GM12878 (cell line): ENCODE data around the gene DDX46. TPM values are rescaled to one million over a fixed set of nuclear protein-coding genes. Genes with fewer than 3 reads are reported as not detected.

Source experiments
- ATAC-seq: fragments of 200-7000 bp; cut with Tn5 transposase; 3 replicates; pipeline ENCODE4 v1.9.1; 2020; ENCODE audit warnings: mild to moderate bottlenecking, moderate library complexity
- BruUV-seq: library from RNA; stranded (reverse); fragments of 400-500 nt; replicated peaks from 2 replicates; lab custom pipeline; 2021; lab: Mats Ljungman, UMichigan
- CTCF ChIA-PET: fragments of 300-600 bp; sonication (Branson Sonifier 250); formaldehyde crosslinking; extraction: SDS; loops from one replicate; lab custom pipeline; 2021; ENCODE audit warnings: inconsistent platforms; lab: Yijun Ruan, JAX
- POLR2A ChIA-PET: fragments of 350-600 bp; formaldehyde crosslinking; extraction: SDS; loops from one replicate; lab custom pipeline; 2021; ENCODE audit warnings: inconsistent platforms; lab: Charles Lee
- RAD21 ChIA-PET: fragments of 300-600 bp; sonication (Branson Sonifier 250); formaldehyde crosslinking; loops from one replicate; lab custom pipeline; 2023; ENCODE audit warnings: antibody characterized with exemption; ENCODE audit not compliant: unreplicated experiment; lab: Charles Lee
- SMC1A ChIA-PET: fragments of 300-600 bp; sonication (Branson Sonifier 250); formaldehyde crosslinking; loops from one replicate; lab custom pipeline; 2023; ENCODE audit not compliant: unreplicated experiment, uncharacterized antibody; lab: Charles Lee
- DNase-seq: peaks from one replicate; pipeline ENCODE4 v3.0.0-alpha.2; 2011; ENCODE audit warnings: low read depth, low spot score
- FAIRE-seq: peaks from 3 replicates; lab custom pipeline; 2011; peaks lifted over from hg19 to GRCh38; lab: Jason Lieb, UNC
- H2AFZ ChIP-seq: 2 replicates; pipeline ENCODE4 v1.6.0; 2011; ENCODE audit warnings: low read depth, low read length, control low read depth; ENCODE audit not compliant: control insufficient read depth
- H3K27ac ChIP-seq: 2 replicates; pipeline ENCODE4 v1.5.1; 2011; ENCODE audit warnings: control low read depth; ENCODE audit not compliant: control insufficient read depth, insufficient read depth
- H3K27me3 ChIP-seq, 2 experiments: replicated peaks in 1 of 2; 2 replicates each; pipeline versions ENCODE4 v1.6.0 to v1.6.1; 2011; ENCODE audit warnings: low read length in 1 of 2; ENCODE audit not compliant: control insufficient read depth in 2 of 2, insufficient read depth in 2 of 2
- H3K36me3 ChIP-seq, 2 experiments: 2 replicates each; pipeline ENCODE4 v1.5.1; 2011; ENCODE audit warnings: low read length in 1 of 2; ENCODE audit not compliant: control insufficient read depth in 2 of 2, insufficient read depth in 2 of 2
- H3K4me1 ChIP-seq: 2 replicates; pipeline ENCODE4 v1.6.1; 2011; ENCODE audit warnings: mild to moderate bottlenecking, low read length, moderate library complexity, mixed read lengths; ENCODE audit not compliant: control insufficient read depth, insufficient read depth
- H3K4me2 ChIP-seq: 2 replicates; pipeline ENCODE4 v1.6.0; 2011; ENCODE audit warnings: control low read depth; ENCODE audit not compliant: control insufficient read depth, insufficient read depth
- H3K4me3 ChIP-seq: fragments of 200-600 bp; sonication (generic); 2 replicates; pipeline ENCODE4 v1.5.1; 2016
- H3K79me2 ChIP-seq: 2 replicates; pipeline ENCODE4 v1.6.0; 2011; ENCODE audit warnings: low read length; ENCODE audit not compliant: control insufficient read depth, insufficient read depth
- H3K9ac ChIP-seq: 2 replicates; pipeline ENCODE4 v1.8.0; 2011; ENCODE audit warnings: low read length, control low read depth, mixed read lengths; ENCODE audit not compliant: control insufficient read depth, insufficient read depth
- H3K9me3 ChIP-seq: replicated peaks from 3 replicates; pipeline ENCODE4 v1.5.1; 2011; ENCODE audit warnings: mild to moderate bottlenecking, low read length; ENCODE audit not compliant: control insufficient read depth, insufficient read depth
- H4K20me1 ChIP-seq: 2 replicates; pipeline ENCODE4 v1.6.0; 2011; ENCODE audit not compliant: control insufficient read depth, insufficient read depth
- CHD2 ChIP-seq: IDR thresholded peaks from 2 replicates; pipeline ENCODE4 v1.6.1; 2011; ENCODE audit warnings: low read depth, low read length, improper control_type of control experiment, borderline replicate concordance
- STAT3 ChIP-seq: IDR thresholded peaks from 2 replicates; pipeline ENCODE4 v1.6.1; 2011; ENCODE audit warnings: low read depth, low read length, improper control_type of control experiment
- YBX1 ChIP-seq: fragments of 450-650 bp; IDR thresholded peaks from 2 replicates; pipeline ENCODE4 v1.6.1; 2016; ENCODE audit warnings: antibody characterized with exemption
- WGBS: methylation state at CpG from one replicate; pipeline ENCODE4 v1.1.6; 2016; ENCODE audit warnings: low lambda C conversion rate; ENCODE audit not compliant: insufficient replicate concordance, insufficient coverage; ENCODE audit errors: missing lambda C conversion rate; 5-methylcytosine and 5-hydroxymethylcytosine counted together
- in situ Hi-C: fragments of 300-500 bp; cut with MboI; formaldehyde crosslinking; loops from 9 replicates; pipeline ENCODE4 v1.14.3; 2018; ENCODE audit warnings: mixed read lengths
- intact Hi-C: fragments of 100-400 bp; cut with micrococcal nuclease; formaldehyde crosslinking; loops from one replicate; pipeline ENCODE4 v1.14.2; 2022; ENCODE audit not compliant: unreplicated experiment
- polyA plus RNA-seq, 11 experiments: library from polyadenylated mRNA; depleted of rRNA in 4 of 11; unstranded in 6 of 11; stranded (reverse) in 5 of 11; fragments of >200 nt; fragmentation: Nextera tagmentation in 4 of 11; fragmentation: Illumina TruSeq in 1 of 11; extraction: Ambion mirVana in 4 of 11; extraction: Trizol in 1 of 11; gene quantifications; 1 replicate in 1 of 11; 2 replicates in 10 of 11; pipeline versions ENCODE4 v1.2.1 to v1.2.3, GENCODE V29; 2011 to 2016; ENCODE audit warnings: inconsistent platforms in 2 of 11, missing spikeins in 2 of 11, low read depth in 1 of 11
- total RNA-seq, 4 experiments: library from RNA; depleted of rRNA in 3 of 4; stranded (reverse); fragments of >200 nt in 3 of 4; fragmentation: Illumina TruSeq in 1 of 4; extraction: Trizol in 1 of 4; gene quantifications; 2 replicates each; pipeline versions ENCODE4 v1.2.1 to v1.2.3, GENCODE V29; 2013 to 2021
- TF ChIP-seq, protein P1 (sequence below): IDR thresholded peaks from 2 replicates; pipeline ENCODE4 v1.6.1; 2011; ENCODE audit warnings: borderline replicate concordance, low read depth, mild to moderate bottlenecking, moderate library complexity, mixed read lengths, low read length; ENCODE audit not compliant: insufficient read depth; ENCODE audit errors: extremely low read length
- TF ChIP-seq, protein P2 (sequence below): IDR thresholded peaks from 2 replicates; pipeline ENCODE4 v1.6.1; 2011; ENCODE audit warnings: borderline replicate concordance, low read depth, mild to moderate bottlenecking, moderate library complexity, low read length; ENCODE audit not compliant: insufficient read depth, poor library complexity, severe bottlenecking
- TF ChIP-seq, protein P3 (sequence below): fragments of 450-650 bp; formaldehyde crosslinking; IDR thresholded peaks from 2 replicates; pipeline ENCODE4 v1.4.0; 2020; ENCODE audit warnings: mild to moderate bottlenecking, moderate library complexity
- TF ChIP-seq, protein P4 (sequence below): fragments of 450-650 bp; IDR thresholded peaks from 2 replicates; pipeline ENCODE4 v1.6.1; 2017; ENCODE audit warnings: mild to moderate bottlenecking, moderate library complexity

Gene DDX46
- total and polyA plus RNA-seq, 10 of the 15 experiments (the other 5 are each of a cell fraction or from before 2014, with no cell fraction given), result 23.0 to 77.1 (median 42.2) TPM

DNA sequence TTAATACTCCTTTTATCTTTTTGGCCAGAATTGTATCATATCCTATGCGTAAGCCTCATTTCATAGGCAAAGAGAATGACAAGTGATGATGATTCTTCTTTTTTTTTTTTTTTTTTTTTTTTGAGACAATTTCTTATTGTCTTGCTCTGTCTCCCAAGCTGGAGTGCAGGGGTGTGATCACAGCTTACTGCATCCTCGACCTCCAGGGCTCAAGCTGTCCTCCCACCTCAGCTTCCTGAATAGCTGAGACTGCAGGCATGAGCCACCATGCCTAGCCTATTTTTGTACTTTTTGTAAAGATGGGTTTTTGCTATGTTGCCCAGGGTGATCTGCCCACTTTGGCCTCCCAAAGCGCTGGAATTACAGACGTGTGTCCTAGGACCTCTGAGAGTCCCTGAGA lies 45.2 kb downstream of the DDX46 start:
- Histone ChIP-seq H3K27me3 (no peaks in the 10 kb centered on the region), H3K4me3 (no peak overlapping the region), H3K27ac (no peak overlapping the region), H3K9me3 (no peaks in the 10 kb centered on the region), H3K4me1 (no peaks in the 10 kb centered on the region), H3K9ac (no peak overlapping the region), H3K4me2 (no peak overlapping the region), H4K20me1 (no peaks in the 10 kb centered on the region), H3K79me2 (no peaks in the 10 kb centered on the region), H3K36me3 (peaks cover 2 to 11% of the 10 kb centered on the region in 2 experiments; a peak in 3 of 4 replicates), H2AFZ (no peak overlapping the region)
- no peak for TF ChIP-seq CHD2
- no peak for TF ChIP-seq YBX1
- no peak for TF ChIP-seq STAT3
- TF ChIP-seq, protein P1, sequence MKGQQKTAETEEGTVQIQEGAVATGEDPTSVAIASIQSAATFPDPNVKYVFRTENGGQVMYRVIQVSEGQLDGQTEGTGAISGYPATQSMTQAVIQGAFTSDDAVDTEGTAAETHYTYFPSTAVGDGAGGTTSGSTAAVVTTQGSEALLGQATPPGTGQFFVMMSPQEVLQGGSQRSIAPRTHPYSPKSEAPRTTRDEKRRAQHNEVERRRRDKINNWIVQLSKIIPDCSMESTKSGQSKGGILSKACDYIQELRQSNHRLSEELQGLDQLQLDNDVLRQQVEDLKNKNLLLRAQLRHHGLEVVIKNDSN, result no peak
- TF ChIP-seq, protein P2, sequence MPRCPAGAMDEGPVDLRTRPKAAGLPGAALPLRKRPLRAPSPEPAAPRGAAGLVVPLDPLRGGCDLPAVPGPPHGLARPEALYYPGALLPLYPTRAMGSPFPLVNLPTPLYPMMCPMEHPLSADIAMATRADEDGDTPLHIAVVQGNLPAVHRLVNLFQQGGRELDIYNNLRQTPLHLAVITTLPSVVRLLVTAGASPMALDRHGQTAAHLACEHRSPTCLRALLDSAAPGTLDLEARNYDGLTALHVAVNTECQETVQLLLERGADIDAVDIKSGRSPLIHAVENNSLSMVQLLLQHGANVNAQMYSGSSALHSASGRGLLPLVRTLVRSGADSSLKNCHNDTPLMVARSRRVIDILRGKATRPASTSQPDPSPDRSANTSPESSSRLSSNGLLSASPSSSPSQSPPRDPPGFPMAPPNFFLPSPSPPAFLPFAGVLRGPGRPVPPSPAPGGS, result no peak
- TF ChIP-seq, protein P3, sequence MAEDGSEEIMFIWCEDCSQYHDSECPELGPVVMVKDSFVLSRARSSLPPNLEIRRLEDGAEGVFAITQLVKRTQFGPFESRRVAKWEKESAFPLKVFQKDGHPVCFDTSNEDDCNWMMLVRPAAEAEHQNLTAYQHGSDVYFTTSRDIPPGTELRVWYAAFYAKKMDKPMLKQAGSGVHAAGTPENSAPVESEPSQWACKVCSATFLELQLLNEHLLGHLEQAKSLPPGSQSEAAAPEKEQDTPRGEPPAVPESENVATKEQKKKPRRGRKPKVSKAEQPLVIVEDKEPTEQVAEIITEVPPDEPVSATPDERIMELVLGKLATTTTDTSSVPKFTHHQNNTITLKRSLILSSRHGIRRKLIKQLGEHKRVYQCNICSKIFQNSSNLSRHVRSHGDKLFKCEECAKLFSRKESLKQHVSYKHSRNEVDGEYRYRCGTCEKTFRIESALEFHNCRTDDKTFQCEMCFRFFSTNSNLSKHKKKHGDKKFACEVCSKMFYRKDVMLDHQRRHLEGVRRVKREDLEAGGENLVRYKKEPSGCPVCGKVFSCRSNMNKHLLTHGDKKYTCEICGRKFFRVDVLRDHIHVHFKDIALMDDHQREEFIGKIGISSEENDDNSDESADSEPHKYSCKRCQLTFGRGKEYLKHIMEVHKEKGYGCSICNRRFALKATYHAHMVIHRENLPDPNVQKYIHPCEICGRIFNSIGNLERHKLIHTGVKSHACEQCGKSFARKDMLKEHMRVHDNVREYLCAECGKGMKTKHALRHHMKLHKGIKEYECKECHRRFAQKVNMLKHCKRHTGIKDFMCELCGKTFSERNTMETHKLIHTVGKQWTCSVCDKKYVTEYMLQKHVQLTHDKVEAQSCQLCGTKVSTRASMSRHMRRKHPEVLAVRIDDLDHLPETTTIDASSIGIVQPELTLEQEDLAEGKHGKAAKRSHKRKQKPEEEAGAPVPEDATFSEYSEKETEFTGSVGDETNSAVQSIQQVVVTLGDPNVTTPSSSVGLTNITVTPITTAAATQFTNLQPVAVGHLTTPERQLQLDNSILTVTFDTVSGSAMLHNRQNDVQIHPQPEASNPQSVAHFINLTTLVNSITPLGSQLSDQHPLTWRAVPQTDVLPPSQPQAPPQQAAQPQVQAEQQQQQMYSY (CRISPR knock-in tag), result no peak
- TF ChIP-seq, protein P4, sequence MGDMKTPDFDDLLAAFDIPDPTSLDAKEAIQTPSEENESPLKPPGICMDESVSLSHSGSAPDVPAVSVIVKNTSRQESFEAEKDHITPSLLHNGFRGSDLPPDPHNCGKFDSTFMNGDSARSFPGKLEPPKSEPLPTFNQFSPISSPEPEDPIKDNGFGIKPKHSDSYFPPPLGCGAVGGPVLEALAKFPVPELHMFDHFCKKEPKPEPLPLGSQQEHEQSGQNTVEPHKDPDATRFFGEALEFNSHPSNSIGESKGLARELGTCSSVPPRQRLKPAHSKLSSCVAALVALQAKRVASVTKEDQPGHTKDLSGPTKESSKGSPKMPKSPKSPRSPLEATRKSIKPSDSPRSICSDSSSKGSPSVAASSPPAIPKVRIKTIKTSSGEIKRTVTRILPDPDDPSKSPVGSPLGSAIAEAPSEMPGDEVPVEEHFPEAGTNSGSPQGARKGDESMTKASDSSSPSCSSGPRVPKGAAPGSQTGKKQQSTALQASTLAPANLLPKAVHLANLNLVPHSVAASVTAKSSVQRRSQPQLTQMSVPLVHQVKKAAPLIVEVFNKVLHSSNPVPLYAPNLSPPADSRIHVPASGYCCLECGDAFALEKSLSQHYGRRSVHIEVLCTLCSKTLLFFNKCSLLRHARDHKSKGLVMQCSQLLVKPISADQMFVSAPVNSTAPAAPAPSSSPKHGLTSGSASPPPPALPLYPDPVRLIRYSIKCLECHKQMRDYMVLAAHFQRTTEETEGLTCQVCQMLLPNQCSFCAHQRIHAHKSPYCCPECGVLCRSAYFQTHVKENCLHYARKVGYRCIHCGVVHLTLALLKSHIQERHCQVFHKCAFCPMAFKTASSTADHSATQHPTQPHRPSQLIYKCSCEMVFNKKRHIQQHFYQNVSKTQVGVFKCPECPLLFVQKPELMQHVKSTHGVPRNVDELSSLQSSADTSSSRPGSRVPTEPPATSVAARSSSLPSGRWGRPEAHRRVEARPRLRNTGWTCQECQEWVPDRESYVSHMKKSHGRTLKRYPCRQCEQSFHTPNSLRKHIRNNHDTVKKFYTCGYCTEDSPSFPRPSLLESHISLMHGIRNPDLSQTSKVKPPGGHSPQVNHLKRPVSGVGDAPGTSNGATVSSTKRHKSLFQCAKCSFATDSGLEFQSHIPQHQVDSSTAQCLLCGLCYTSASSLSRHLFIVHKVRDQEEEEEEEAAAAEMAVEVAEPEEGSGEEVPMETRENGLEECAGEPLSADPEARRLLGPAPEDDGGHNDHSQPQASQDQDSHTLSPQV, result no peak
- ATAC-seq, result no peak
- SMC1A ChIA-PET, result no interaction called here
- 91% methylated on average over 4 of the region's 4 CpGs for WGBS
- POLR2A ChIA-PET, result no interaction called here
- no TSS peak for BruUV-seq
- DNase-seq, result no peak
- RAD21 ChIA-PET, result interaction anchor here (0.6 kb wide), 1 partner anchor 65 kb away, joined by 3 read pairs; the partner anchor contains the start of gene CAMLG
- no peak for FAIRE-seq
- intact Hi-C loops (no loop called here), in situ Hi-C loops (no loop called here)
- CTCF ChIA-PET, result no interaction called here
